Measurements from ENCODE around the gene BTBD2. TPM values are rescaled to one million over a fixed set of nuclear protein-coding genes. Genes with fewer than 3 reads are reported as not detected.

Gene BTBD2
- polyA plus RNA-seq, 3 donors = 32.5 to 57.5 (median 47.4) TPM

DNA sequence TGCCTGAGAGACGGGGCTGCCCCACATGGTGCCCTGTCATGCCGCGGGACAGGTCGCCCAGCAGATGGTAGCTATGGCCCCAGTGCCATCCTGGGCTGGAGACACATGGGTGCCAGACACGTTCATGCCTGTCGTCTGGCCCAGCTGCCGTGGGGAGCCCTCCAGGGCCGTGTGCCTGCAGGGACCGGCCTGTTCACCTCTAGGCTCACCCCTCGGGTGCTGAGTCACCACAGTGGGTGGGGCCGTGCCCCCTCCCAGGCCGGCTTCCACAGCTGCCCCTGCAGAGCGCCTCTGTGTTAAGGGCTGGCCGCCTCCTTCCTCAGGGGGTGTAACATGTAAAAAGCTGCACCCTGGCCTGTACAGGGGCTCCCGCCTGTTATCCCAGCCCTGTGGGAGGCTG, 38.4 kb downstream of the BTBD2 start:
- no peak overlapping the region for H3K27ac ChIP-seq (ENCODE audit: low read depth, low read length)
- 88 to 96% (median 89%) methylated on average over 14 to 15 of the region's 15 CpGs for WGBS, 3 donors

- WGBS, 3 donors = 75 to 89% (median 83%) methylated on average over 20 of the region's 20 CpGs
- H3K27ac ChIP-seq (ENCODE audit: low read depth, low read length) = no peak overlapping the region
Measured at GRCh38 chr19:1975162-1975480, 40.4 kb downstream of the BTBD2 start.

- 76 to 83% (median 82%) methylated on average over 26 to 28 of the region's 28 CpGs for WGBS, 3 donors
- no peak overlapping the region for H3K27ac ChIP-seq (ENCODE audit: low read depth, low read length)
Measured at GRCh38 chr19:1974381-1975161, 40.9 kb downstream of the BTBD2 start.

- 89 to 93% (median 90%) methylated on average over 27 of the region's 27 CpGs for WGBS, 3 donors
- H3K27ac ChIP-seq (ENCODE audit: low read depth, low read length) = no peak overlapping the region
Measured at GRCh38 chr19:1970806-1971502, 44.6 kb downstream of the BTBD2 start.

DNA sequence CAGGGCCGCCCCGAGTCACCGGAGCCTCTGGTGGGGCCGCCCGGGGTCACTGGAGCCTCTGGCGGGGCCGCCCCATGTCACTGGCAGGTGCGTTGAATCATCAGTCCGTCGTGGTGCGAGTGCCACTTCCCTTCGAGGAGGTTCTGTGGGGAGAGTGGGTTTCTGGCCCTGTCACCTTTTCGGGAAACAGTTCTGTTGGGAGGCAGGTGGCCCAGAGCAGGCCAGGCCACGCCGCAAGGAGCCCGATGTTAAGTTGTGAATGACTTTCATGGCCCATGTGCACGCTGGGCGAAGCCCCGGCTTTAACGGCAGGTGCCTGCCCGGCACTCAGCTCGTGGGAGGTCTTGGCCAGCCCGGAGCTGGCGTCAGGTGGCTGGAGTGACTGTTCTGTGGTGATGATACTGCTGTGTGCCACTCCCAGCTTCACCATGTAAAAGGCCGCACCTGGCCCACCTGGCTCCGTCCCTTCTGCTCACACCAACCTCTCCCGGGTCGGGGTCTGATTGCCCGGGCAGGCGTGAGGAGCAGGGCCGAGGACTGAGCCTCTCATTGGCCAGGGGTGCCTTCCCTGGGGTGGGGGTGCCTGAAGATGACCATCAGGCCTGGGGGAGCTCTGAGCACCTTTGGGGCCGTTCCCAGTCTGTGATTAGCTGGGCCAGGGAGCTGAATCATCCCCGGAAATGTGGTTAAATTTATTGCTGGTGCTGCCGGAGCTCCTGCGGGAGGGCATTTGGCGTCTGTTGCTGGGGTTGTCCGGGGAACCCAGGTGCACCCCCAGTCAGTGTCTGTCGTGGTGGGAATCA, 45.3 kb downstream of the BTBD2 start:
- WGBS, 3 donors = 88 to 93% (median 92%) methylated on average over 36 to 38 of the region's 38 CpGs
- H3K27ac ChIP-seq (ENCODE audit: low read depth, low read length) = no peak overlapping the region

- 93 to 94% (median 94%) methylated on average over 43 to 49 of the region's 49 CpGs for WGBS, 3 donors
- no peak overlapping the region for H3K27ac ChIP-seq (ENCODE audit: low read depth, low read length)
Measured at GRCh38 chr19:1969176-1970002, 46.1 kb downstream of the BTBD2 start.

GRCh38 chr19:1968279-1969175, 47.0 kb downstream of the BTBD2 start:
- no peak overlapping the region for H3K27ac ChIP-seq (ENCODE audit: low read depth, low read length)
- 80 to 84% (median 83%) methylated on average over 33 to 34 of the region's 34 CpGs for WGBS, 3 donors

GRCh38 chr19:1967087-1967608, 48.4 kb downstream of the BTBD2 start:
- 80 to 84% (median 83%) methylated on average over 26 of the region's 26 CpGs for WGBS, 3 donors
- H3K27ac ChIP-seq (ENCODE audit: low read depth, low read length) = no peak overlapping the region

- no peak overlapping the region for H3K27ac ChIP-seq (ENCODE audit: low read depth, low read length)
- 93 to 96% (median 95%) methylated on average over 23 of the region's 23 CpGs for WGBS, 3 donors
Measured at GRCh38 chr19:1962674-1963073, 52.8 kb downstream of the BTBD2 start.

- WGBS, 3 donors = 85 to 88% (median 87%) methylated on average over 41 to 42 of the region's 42 CpGs
- H3K27ac ChIP-seq (ENCODE audit: low read depth, low read length) = no peak overlapping the region
Measured at GRCh38 chr19:1961000-1961883, 54.3 kb downstream of the BTBD2 start.

GRCh38 chr19:1959928-1960589, 55.5 kb downstream of the BTBD2 start:
- no peak overlapping the region for H3K27ac ChIP-seq (ENCODE audit: low read depth, low read length)
- 91 to 96% (median 92%) methylated on average over 30 to 32 of the region's 32 CpGs for WGBS, 3 donors

GRCh38 chr19:1957562-1958248, 57.8 kb downstream of the BTBD2 start:
- H3K27ac ChIP-seq (ENCODE audit: low read depth, low read length) = no peak overlapping the region
- WGBS, 3 donors = 84 to 88% (median 86%) methylated on average over 16 to 40 of the region's 40 CpGs

DNA sequence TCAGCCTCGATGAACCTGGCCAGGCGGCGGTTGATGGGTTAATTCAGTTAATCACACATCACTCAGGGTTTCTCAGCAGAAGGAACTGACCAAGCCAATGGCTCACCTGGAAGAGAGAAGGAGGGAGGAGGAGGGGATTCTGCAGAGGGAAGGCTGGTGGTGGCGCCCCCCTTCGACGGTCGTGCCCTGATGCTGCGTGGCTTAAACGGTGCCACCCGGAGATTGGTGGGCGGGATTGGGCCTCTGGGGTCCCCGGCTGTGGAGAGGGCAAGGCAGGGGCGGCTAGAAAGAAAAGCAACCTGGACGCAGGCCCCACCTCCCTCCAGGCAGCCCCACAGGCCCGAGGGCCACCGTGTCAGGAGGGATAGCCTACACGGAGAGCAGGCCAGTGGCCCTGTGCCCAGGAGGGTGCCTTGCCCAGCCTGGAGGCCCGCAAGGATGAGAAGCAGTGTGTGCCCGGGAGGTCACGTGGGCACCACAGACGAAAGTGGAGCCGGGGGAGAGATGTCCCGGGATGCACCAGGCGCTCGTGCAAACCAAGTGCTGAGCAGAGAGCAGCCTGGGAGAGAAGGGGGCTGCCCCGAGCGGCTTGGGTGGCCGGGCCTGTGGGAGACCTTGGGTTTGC, 58.5 kb downstream of the BTBD2 start:
- H3K27ac ChIP-seq (ENCODE audit: low read depth, low read length) = no peak overlapping the region
- 76 to 84% (median 77%) methylated on average over 28 of the region's 28 CpGs for WGBS, 3 donors

- H3K27ac ChIP-seq (ENCODE audit: low read depth, low read length) = no peak overlapping the region
- WGBS, 3 donors = 89 to 94% (median 91%) methylated on average over 12 of the region's 12 CpGs
Measured at GRCh38 chr19:1956122-1956494, 59.4 kb downstream of the BTBD2 start.
